22Rv1 (cell line): ENCODE measurements around the gene SFSWAP.
"Not testable (repeated sequence)": the region's sequence is repeated elsewhere in the genome, so short reads cannot be mapped to it uniquely, and the experiment has no call there.

Source experiments
- ZFX ChIP-seq: fragments of 450-650 bp; IDR thresholded peaks from 2 replicates; pipeline ENCODE4 v1.6.1; 2017; ENCODE audit warnings: antibody characterized with exemption, borderline replicate concordance
- TF ChIP-seq, protein P1 (sequence below): fragments of 450-650 bp; IDR thresholded peaks from 2 replicates; pipeline ENCODE4 v1.5.1; 2017; ENCODE audit warnings: mild to moderate bottlenecking

DNA sequence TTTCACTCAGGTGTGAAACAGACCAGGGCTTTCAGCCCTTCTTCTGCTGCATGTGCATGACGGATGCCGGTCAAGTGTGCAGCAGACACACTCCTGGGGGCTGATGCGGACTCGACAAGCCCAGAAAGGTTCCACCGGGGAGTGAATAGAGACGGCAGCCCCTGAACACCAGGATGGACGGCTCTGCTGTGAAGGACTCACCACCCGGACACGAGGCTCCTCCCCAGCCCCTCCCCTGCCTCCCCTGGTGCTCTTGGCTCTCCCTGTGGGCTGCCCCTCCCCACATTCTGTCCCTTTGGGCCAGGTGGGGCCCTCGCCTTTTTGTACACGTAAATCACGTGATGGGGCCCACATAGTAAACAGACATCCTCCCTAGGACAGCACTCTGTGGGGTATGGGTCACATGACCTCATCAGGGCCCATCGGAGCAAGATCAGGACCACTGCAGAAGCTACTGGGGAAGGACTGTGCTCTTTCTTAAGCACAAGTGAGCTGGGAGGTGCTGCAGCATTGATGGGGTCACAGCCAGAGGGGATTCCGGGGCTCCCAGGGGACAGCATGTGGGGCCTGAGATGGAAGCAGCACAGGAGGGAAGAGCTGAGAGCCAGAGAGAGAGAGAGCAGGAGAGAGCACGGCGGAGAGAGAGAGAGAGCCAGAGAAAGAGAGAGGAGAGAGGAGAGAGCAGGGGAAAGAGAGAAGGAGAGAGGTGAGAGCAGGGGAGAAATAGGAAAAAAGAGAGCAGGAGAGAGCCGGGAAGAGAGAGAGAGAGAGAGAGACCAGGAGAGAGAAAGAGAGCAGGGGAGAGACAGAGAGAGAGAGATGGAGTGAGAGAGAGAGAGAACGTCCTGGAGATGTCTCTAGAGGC lies 30.3 kb upstream of the SFSWAP start:
- TF ChIP-seq, protein P1, sequence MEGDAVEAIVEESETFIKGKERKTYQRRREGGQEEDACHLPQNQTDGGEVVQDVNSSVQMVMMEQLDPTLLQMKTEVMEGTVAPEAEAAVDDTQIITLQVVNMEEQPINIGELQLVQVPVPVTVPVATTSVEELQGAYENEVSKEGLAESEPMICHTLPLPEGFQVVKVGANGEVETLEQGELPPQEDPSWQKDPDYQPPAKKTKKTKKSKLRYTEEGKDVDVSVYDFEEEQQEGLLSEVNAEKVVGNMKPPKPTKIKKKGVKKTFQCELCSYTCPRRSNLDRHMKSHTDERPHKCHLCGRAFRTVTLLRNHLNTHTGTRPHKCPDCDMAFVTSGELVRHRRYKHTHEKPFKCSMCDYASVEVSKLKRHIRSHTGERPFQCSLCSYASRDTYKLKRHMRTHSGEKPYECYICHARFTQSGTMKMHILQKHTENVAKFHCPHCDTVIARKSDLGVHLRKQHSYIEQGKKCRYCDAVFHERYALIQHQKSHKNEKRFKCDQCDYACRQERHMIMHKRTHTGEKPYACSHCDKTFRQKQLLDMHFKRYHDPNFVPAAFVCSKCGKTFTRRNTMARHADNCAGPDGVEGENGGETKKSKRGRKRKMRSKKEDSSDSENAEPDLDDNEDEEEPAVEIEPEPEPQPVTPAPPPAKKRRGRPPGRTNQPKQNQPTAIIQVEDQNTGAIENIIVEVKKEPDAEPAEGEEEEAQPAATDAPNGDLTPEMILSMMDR: not testable (repeated sequence)
- TF ChIP-seq ZFX: not testable (repeated sequence)
